Trophoblast cell (in vitro differentiated cells and primary cell): ENCODE data around the gene SCN2A.

ENCODE experiments used
- DNase-seq, 2 donors: peaks; one replicate each; pipeline ENCODE4 v3.0.0-alpha.2; 2016
- H2AFZ ChIP-seq: 2 replicates; pipeline ENCODE4 v1.6.1; 2013; ENCODE audit warnings: low read length, moderate library complexity, mild to moderate bottlenecking; ENCODE audit not compliant: insufficient read depth, poor library complexity
- H2AK5ac ChIP-seq: 2 replicates; pipeline ENCODE4 v1.6.1; 2013; ENCODE audit warnings: mild to moderate bottlenecking, low read length
- H2BK120ac ChIP-seq: 2 replicates; pipeline ENCODE4 v1.6.1; 2013; ENCODE audit warnings: low read length, mild to moderate bottlenecking, moderate library complexity; ENCODE audit not compliant: insufficient read depth, poor library complexity
- H2BK12ac ChIP-seq: 2 replicates; pipeline ENCODE4 v1.6.1; 2013; ENCODE audit warnings: mild to moderate bottlenecking, low read length, moderate library complexity
- H2BK5ac ChIP-seq: 2 replicates; pipeline ENCODE4 v1.6.1; 2013; ENCODE audit warnings: low read length, low read depth, moderate library complexity, mild to moderate bottlenecking; ENCODE audit not compliant: poor library complexity
- H3K14ac ChIP-seq: 2 replicates; pipeline ENCODE4 v1.6.1; 2013; ENCODE audit warnings: mild to moderate bottlenecking, low read length
- H3K18ac ChIP-seq: 2 replicates; pipeline ENCODE4 v1.6.1; 2013; ENCODE audit warnings: mild to moderate bottlenecking, low read length
- H3K23ac ChIP-seq: 2 replicates; pipeline ENCODE4 v1.6.1; 2013; ENCODE audit warnings: low read length
- H3K27ac ChIP-seq: 2 replicates; pipeline ENCODE4 v1.5.1; 2013; ENCODE audit warnings: low read depth, mild to moderate bottlenecking, inconsistent platforms, low read length, moderate library complexity
- H3K27me3 ChIP-seq: 2 replicates; pipeline ENCODE4 v1.6.1; 2013; ENCODE audit warnings: inconsistent platforms, mild to moderate bottlenecking, low read length, moderate library complexity; ENCODE audit not compliant: insufficient read depth
- H3K36me3 ChIP-seq, 2 experiments: 1 replicate in 1 of 2; 2 replicates in 1 of 2; pipeline ENCODE4 v1.6.1; 2013; ENCODE audit warnings: low read length in 2 of 2, mild to moderate bottlenecking in 2 of 2, moderate library complexity in 1 of 2; ENCODE audit not compliant: insufficient read depth in 2 of 2, control insufficient read depth in 1 of 2
- H3K4ac ChIP-seq: 2 replicates; pipeline ENCODE4 v1.6.1; 2013; ENCODE audit warnings: low read depth, mild to moderate bottlenecking, low read length, moderate library complexity
- H3K4me1 ChIP-seq, 2 experiments: 1 replicate in 1 of 2; 2 replicates in 1 of 2; pipeline ENCODE4 v1.6.1; 2013; ENCODE audit warnings: low read length in 2 of 2, mild to moderate bottlenecking in 2 of 2, moderate library complexity in 1 of 2; ENCODE audit not compliant: insufficient read depth in 2 of 2, control insufficient read depth in 1 of 2
- H3K4me2 ChIP-seq: 2 replicates; pipeline ENCODE4 v1.6.1; 2013; ENCODE audit warnings: inconsistent platforms, mild to moderate bottlenecking, low read length, moderate library complexity
- H3K4me3 ChIP-seq: 2 replicates; pipeline ENCODE4 v1.5.1; 2013; ENCODE audit warnings: mild to moderate bottlenecking, low read depth, low read length, inconsistent platforms
- H3K79me1 ChIP-seq: one replicate; pipeline ENCODE4 v1.6.1; 2013; ENCODE audit warnings: low read length
- H3K79me2 ChIP-seq: 2 replicates; pipeline ENCODE4 v1.6.1; 2013; ENCODE audit warnings: low read length, mild to moderate bottlenecking; ENCODE audit not compliant: control insufficient read depth, insufficient read depth, poor library complexity
- H3K9ac ChIP-seq: 2 replicates; pipeline ENCODE4 v1.6.1; 2013; ENCODE audit warnings: mild to moderate bottlenecking, low read length
- H3K9me3 ChIP-seq: 2 replicates; pipeline ENCODE4 v1.6.1; 2013; ENCODE audit warnings: low read depth, mild to moderate bottlenecking, control low read depth, inconsistent platforms, low read length; ENCODE audit not compliant: insufficient read depth
- H4K12ac ChIP-seq: 2 replicates; pipeline ENCODE4 v1.6.1; 2013; ENCODE audit warnings: low read depth, mild to moderate bottlenecking, low read length, moderate library complexity
- H4K8ac ChIP-seq: 2 replicates; pipeline ENCODE4 v1.6.1; 2013; ENCODE audit warnings: low read depth, mild to moderate bottlenecking, low read length, moderate library complexity
- H4K91ac ChIP-seq: one replicate; pipeline ENCODE4 v1.6.1; 2013; ENCODE audit warnings: low read depth, mild to moderate bottlenecking, low read length, moderate library complexity
- WGBS: extraction: QIAGEN DNeasy Blood & Tissue Kit; methylation state at CpG from one replicate; pipeline ENCODE4 v1.1.7; 2013; ENCODE audit warnings: missing lambda C conversion rate; ENCODE audit not compliant: insufficient read length, insufficient coverage; ENCODE audit errors: extremely low coverage; 5-methylcytosine and 5-hydroxymethylcytosine counted together

SCN2A gene

GRCh38 chr2:165427686-165428085 lies 188.5 kb downstream of the SCN2A start:
- no peak overlapping the region for H3K4me3 ChIP-seq
- H3K14ac ChIP-seq: no peak overlapping the region
- H2BK12ac ChIP-seq: no peak overlapping the region
- H2BK120ac ChIP-seq: no peak overlapping the region
- H2AFZ ChIP-seq: no peak overlapping the region
- no peak overlapping the region for H2BK5ac ChIP-seq
- H3K4ac ChIP-seq: no peak overlapping the region
- H3K4me1 ChIP-seq: no peaks in the 10 kb centered on the region
- H3K23ac ChIP-seq: no peak overlapping the region
- H3K27ac ChIP-seq: no peak overlapping the region
- no peaks in the 10 kb centered on the region for H3K27me3 ChIP-seq
- no peaks in the 10 kb centered on the region for H3K79me1 ChIP-seq
- peaks cover 4% of the 10 kb centered on the region for H3K9me3 ChIP-seq
- H3K79me2 ChIP-seq: no peaks in the 10 kb centered on the region
- DNase-seq: no peak
- no peak overlapping the region for H3K4me2 ChIP-seq
- peaks cover 0 to 3% of the 10 kb centered on the region in 2 experiments for H3K36me3 ChIP-seq
- H2AK5ac ChIP-seq: no peak overlapping the region
- no peak overlapping the region for H4K12ac ChIP-seq
- H4K8ac ChIP-seq: no peak overlapping the region
- no CpG with 5 or more reads among the region's 4 CpGs for WGBS
- no peak overlapping the region for H3K9ac ChIP-seq
- H3K18ac ChIP-seq: no peak overlapping the region
- H4K91ac ChIP-seq: no peak overlapping the region

- no peak overlapping the region for H4K91ac ChIP-seq
- H3K27me3 ChIP-seq: no peaks in the 10 kb centered on the region
- no peaks in the 10 kb centered on the region for H3K36me3 ChIP-seq
- no peaks in the 10 kb centered on the region for H3K79me2 ChIP-seq
- no peak overlapping the region for H2AFZ ChIP-seq
- no peak overlapping the region for H2BK12ac ChIP-seq
- DNase-seq: no peak
- no peak overlapping the region for H3K4me2 ChIP-seq
- no peaks in the 10 kb centered on the region for H3K4me1 ChIP-seq
- no CpG with 5 or more reads among the region's 1 CpG for WGBS
- no peak overlapping the region for H3K4me3 ChIP-seq
- no peak overlapping the region for H3K23ac ChIP-seq
- no peak overlapping the region for H4K8ac ChIP-seq
- no peak overlapping the region for H3K14ac ChIP-seq
- no peak overlapping the region for H2AK5ac ChIP-seq
- no peaks in the 10 kb centered on the region for H3K9me3 ChIP-seq
- H3K79me1 ChIP-seq: no peaks in the 10 kb centered on the region
- no peak overlapping the region for H2BK5ac ChIP-seq
- H2BK120ac ChIP-seq: no peak overlapping the region
- H3K18ac ChIP-seq: no peak overlapping the region
- H3K27ac ChIP-seq: no peak overlapping the region
- H3K4ac ChIP-seq: no peak overlapping the region
- H4K12ac ChIP-seq: no peak overlapping the region
- H3K9ac ChIP-seq: no peak overlapping the region
These were observed 189.7 kb downstream of the SCN2A start for GRCh38 chr2:165428926-165429325.

GRCh38 chr2:165431014-165431413 lies 191.8 kb downstream of the SCN2A start:
- no peak overlapping the region for H3K18ac ChIP-seq
- no peak overlapping the region for H3K4me2 ChIP-seq
- H3K27ac ChIP-seq: no peak overlapping the region
- no peak overlapping the region for H4K91ac ChIP-seq
- no peaks in the 10 kb centered on the region for H3K79me1 ChIP-seq
- no peak overlapping the region for H2AK5ac ChIP-seq
- peak in 1 of 2 donors; percentile 28 for DNase-seq
- H3K4me1 ChIP-seq: no peaks in the 10 kb centered on the region
- no peaks in the 10 kb centered on the region for H3K9me3 ChIP-seq
- H3K4ac ChIP-seq: no peak overlapping the region
- H4K12ac ChIP-seq: no peak overlapping the region
- H2BK120ac ChIP-seq: no peak overlapping the region
- no peak overlapping the region for H3K4me3 ChIP-seq
- no peaks in the 10 kb centered on the region for H3K79me2 ChIP-seq
- no peaks in the 10 kb centered on the region for H3K36me3 ChIP-seq
- H3K23ac ChIP-seq: no peak overlapping the region
- H2AFZ ChIP-seq: no peak overlapping the region
- no peak overlapping the region for H2BK12ac ChIP-seq
- H3K27me3 ChIP-seq: no peaks in the 10 kb centered on the region
- H3K9ac ChIP-seq: no peak overlapping the region
- H2BK5ac ChIP-seq: no peak overlapping the region
- H4K8ac ChIP-seq: no peak overlapping the region
- no peak overlapping the region for H3K14ac ChIP-seq

GRCh38 chr2:165432234-165432966 lies 193.2 kb downstream of the SCN2A start:
- no peaks in the 10 kb centered on the region for H3K79me1 ChIP-seq
- DNase-seq: no peak
- no peak overlapping the region for H3K4ac ChIP-seq
- no peak overlapping the region for H2AFZ ChIP-seq
- no peak overlapping the region for H3K9ac ChIP-seq
- no peak overlapping the region for H3K23ac ChIP-seq
- H3K4me3 ChIP-seq: no peak overlapping the region
- H2BK5ac ChIP-seq: no peak overlapping the region
- H4K12ac ChIP-seq: no peak overlapping the region
- no peaks in the 10 kb centered on the region for H3K4me1 ChIP-seq
- H3K14ac ChIP-seq: no peak overlapping the region
- no peaks in the 10 kb centered on the region for H3K9me3 ChIP-seq
- H3K27me3 ChIP-seq: no peaks in the 10 kb centered on the region
- H3K27ac ChIP-seq: no peak overlapping the region
- no peak overlapping the region for H3K18ac ChIP-seq
- no peak overlapping the region for H2AK5ac ChIP-seq
- H3K4me2 ChIP-seq: no peak overlapping the region
- no peaks in the 10 kb centered on the region for H3K79me2 ChIP-seq
- no peak overlapping the region for H4K91ac ChIP-seq
- no peak overlapping the region for H2BK120ac ChIP-seq
- H4K8ac ChIP-seq: no peak overlapping the region
- H2BK12ac ChIP-seq: no peak overlapping the region
- H3K36me3 ChIP-seq: no peaks in the 10 kb centered on the region
